ENCODE data around the gene NFATC4. TPM values are rescaled to one million over a fixed set of nuclear protein-coding genes. Genes with fewer than 3 reads are reported as not detected.

Gene NFATC4
- total RNA-seq, 2 experiments from 2014 or later, result 0.15 TPM; not detected in 1

- DNase-seq, result no peak
- CTCF ChIA-PET, result interaction anchor here (1.0 to 3.3 kb wide), 2 partner anchors 71 to 76 kb away, joined by 9 to 15 read pairs; no protein-coding TSS in a partner anchor
- H3K4me3 Mint-ChIP-seq, result no peak overlapping the region
- H3K27ac Mint-ChIP-seq, result no peak overlapping the region
- no peaks in the 10 kb centered on the region for H3K9me3 Mint-ChIP-seq
- no peaks in the 10 kb centered on the region for H3K4me1 Mint-ChIP-seq (ENCODE audit: low read depth)
- H3K36me3 Mint-ChIP-seq (ENCODE audit: low read depth), result no peaks in the 10 kb centered on the region
- peaks cover 14% of the 10 kb centered on the region for H3K27me3 Mint-ChIP-seq (ENCODE audit: low read depth)
- intact Hi-C loops (cut with micrococcal nuclease), result no loop called here
These were observed 7.7 kb upstream of the NFATC4 start for GRCh38 chr14:24360281-24360680.

- intact Hi-C loops (cut with micrococcal nuclease), result no loop called here
- H3K4me1 Mint-ChIP-seq (ENCODE audit: low read depth), result peaks cover 8% of the 10 kb centered on the region
- H3K27ac Mint-ChIP-seq, result no peak overlapping the region
- no peak overlapping the region for H3K4me3 Mint-ChIP-seq
- no peaks in the 10 kb centered on the region for H3K9me3 Mint-ChIP-seq
- no peak for DNase-seq
- H3K27me3 Mint-ChIP-seq (ENCODE audit: low read depth), result peaks cover 22% of the 10 kb centered on the region
- H3K36me3 Mint-ChIP-seq (ENCODE audit: low read depth), result no peaks in the 10 kb centered on the region
- CTCF ChIA-PET, result interaction anchor here (0.6 to 3.3 kb wide), 6 partner anchors 24 to 77 kb away, joined by 4 to 26 read pairs (median 7); no protein-coding TSS in a partner anchor
These were observed 6.7 kb upstream of the NFATC4 start for GRCh38 chr14:24361326-24361725.

GRCh38 chr14:24362241-24362960 lies 5.6 kb upstream of the NFATC4 start:
- Mint-ChIP-seq H3K36me3 (ENCODE audit: low read depth) (no peaks in the 10 kb centered on the region), H3K9me3 (no peaks in the 10 kb centered on the region), H3K27me3 (ENCODE audit: low read depth) (peaks cover 29% of the 10 kb centered on the region), H3K4me3 (no peak overlapping the region), H3K4me1 (ENCODE audit: low read depth) (peaks cover 15% of the 10 kb centered on the region), H3K27ac (no peak overlapping the region)
- CTCF ChIA-PET, result interaction anchor here (0.6 to 3.3 kb wide), 8 partner anchors 17 to 90 kb away, joined by 3 to 26 read pairs (median 5); no protein-coding TSS in a partner anchor
- intact Hi-C loops (cut with micrococcal nuclease), result no loop called here
- no peak for DNase-seq

GRCh38 chr14:24363401-24363800 lies 4.6 kb upstream of the NFATC4 start:
- Mint-ChIP-seq H3K36me3 (ENCODE audit: low read depth) (no peaks in the 10 kb centered on the region), H3K27me3 (ENCODE audit: low read depth) (peaks cover 36% of the 10 kb centered on the region), H3K27ac (no peak overlapping the region), H3K4me3 (no peak overlapping the region), H3K4me1 (ENCODE audit: low read depth) (peaks cover 25% of the 10 kb centered on the region), H3K9me3 (no peaks in the 10 kb centered on the region)
- CTCF ChIA-PET, result interaction anchor here (0.7 to 2.9 kb wide), 3 partner anchors 55 to 68 kb away, joined by 3 to 26 read pairs (median 4); no protein-coding TSS in a partner anchor
- DNase-seq, result no peak
- intact Hi-C loops (cut with micrococcal nuclease), result no loop called here

- no peak for DNase-seq
- CTCF ChIA-PET, result interaction anchor here (0.6 to 2.3 kb wide), 15 partner anchors 7 to 77 kb away, joined by 3 to 52 read pairs (median 5); partner anchors contain the start of genes CBLN3, KHNYN and RIPK3
- H3K27me3 Mint-ChIP-seq (ENCODE audit: low read depth), result peaks cover 41% of the 10 kb centered on the region
- H3K9me3 Mint-ChIP-seq, result no peaks in the 10 kb centered on the region
- no peak overlapping the region for H3K27ac Mint-ChIP-seq
- intact Hi-C loops (cut with micrococcal nuclease), result loop anchor here (1.0 to 5.0 kb wide), 5 partner anchors 32 to 307 kb away; no protein-coding TSS in a partner anchor
- no peak overlapping the region for H3K4me3 Mint-ChIP-seq
- H3K36me3 Mint-ChIP-seq (ENCODE audit: low read depth), result no peaks in the 10 kb centered on the region
- H3K4me1 Mint-ChIP-seq (ENCODE audit: low read depth), result peaks cover 29% of the 10 kb centered on the region
These were observed 3.1 kb upstream of the NFATC4 start for GRCh38 chr14:24364841-24365240.

- H3K27me3 Mint-ChIP-seq (ENCODE audit: low read depth), result peaks cover 41% of the 10 kb centered on the region
These were observed 2.2 kb upstream of the NFATC4 start for GRCh38 chr14:24365600-24366412.

GRCh38 chr14:24366413-24366720 lies 1.6 kb upstream of the NFATC4 start:
- H3K36me3 Mint-ChIP-seq (ENCODE audit: low read depth), result no peaks in the 10 kb centered on the region
- CTCF ChIA-PET, result interaction anchor here (0.7 to 2.3 kb wide), 15 partner anchors 9 to 75 kb away, joined by 3 to 52 read pairs (median 6); partner anchors contain the start of genes CBLN3, CIDEB and KHNYN
- H3K9me3 Mint-ChIP-seq, result no peaks in the 10 kb centered on the region
- H3K4me3 Mint-ChIP-seq, result peak overlapping the region; percentile 61
- intact Hi-C loops (cut with micrococcal nuclease), result loop anchor here (2.0 to 5.0 kb wide), 2 partner anchors 26 to 306 kb away; no protein-coding TSS in a partner anchor
- peaks cover 41% of the 10 kb centered on the region for H3K27me3 Mint-ChIP-seq (ENCODE audit: low read depth)
- DNase-seq, result no peak
- H3K4me1 Mint-ChIP-seq (ENCODE audit: low read depth), result peaks cover 29% of the 10 kb centered on the region
- no peak overlapping the region for H3K27ac Mint-ChIP-seq

More at GRCh38 chr14:24365600-24366412, 2.2 kb upstream of the NFATC4 start:
- Mint-ChIP-seq H3K36me3 (ENCODE audit: low read depth) (no peaks in the 10 kb centered on the region), H3K9me3 (no peaks in the 10 kb centered on the region), H3K27ac (no peak overlapping the region), H3K4me3 (peak overlapping the region; percentile 61), H3K4me1 (ENCODE audit: low read depth) (peaks cover 29% of the 10 kb centered on the region)
- intact Hi-C loops (cut with micrococcal nuclease), result loop anchor here (1.0 to 5.0 kb wide), 6 partner anchors 25 to 306 kb away; no protein-coding TSS in a partner anchor
- CTCF ChIA-PET, result interaction anchor here (0.6 to 2.3 kb wide), 22 partner anchors 8 to 76 kb away, joined by 3 to 52 read pairs (median 5); partner anchors contain the start of genes CBLN3, CIDEB, KHNYN and RIPK3
- peak; percentile 77 for DNase-seq

- Mint-ChIP-seq H3K27me3 (ENCODE audit: low read depth) (peaks cover 41% of the 10 kb centered on the region), H3K4me1 (ENCODE audit: low read depth) (peaks cover 29% of the 10 kb centered on the region), H3K4me3 (peak overlapping the region; percentile 71), H3K9me3 (no peaks in the 10 kb centered on the region), H3K27ac (no peak overlapping the region), H3K36me3 (ENCODE audit: low read depth) (no peaks in the 10 kb centered on the region)
- intact Hi-C loops (cut with micrococcal nuclease), result loop anchor here (2.0 to 5.0 kb wide), 2 partner anchors 26 to 305 kb away; no protein-coding TSS in a partner anchor
- CTCF ChIA-PET, result interaction anchor here (1.0 to 2.3 kb wide), 12 partner anchors 9 to 75 kb away, joined by 3 to 52 read pairs (median 6); partner anchors contain the start of genes CBLN3, CIDEB and KHNYN
- DNase-seq, result peak; percentile 31
These were observed 1.1 kb upstream of the NFATC4 start for GRCh38 chr14:24366721-24367513.

- no peak for DNase-seq
- H3K4me1 Mint-ChIP-seq (ENCODE audit: low read depth), result peaks cover 29% of the 10 kb centered on the region
- intact Hi-C loops (cut with micrococcal nuclease), result loop anchor here (5.0 kb wide), 1 partner anchor 304 kb away; no protein-coding TSS in a partner anchor
- CTCF ChIA-PET, result interaction anchor here (1.5 kb wide), 1 partner anchor 63 kb away, joined by 3 read pairs; no protein-coding TSS in a partner anchor
- peaks cover 34% of the 10 kb centered on the region for H3K27me3 Mint-ChIP-seq (ENCODE audit: low read depth)
- no peaks in the 10 kb centered on the region for H3K36me3 Mint-ChIP-seq (ENCODE audit: low read depth)
- H3K9me3 Mint-ChIP-seq, result no peaks in the 10 kb centered on the region
- H3K27ac Mint-ChIP-seq, result no peak overlapping the region
- no peak overlapping the region for H3K4me3 Mint-ChIP-seq
These were observed 203 bp downstream of the NFATC4 start for GRCh38 chr14:24368212-24368561.

- peaks cover 29% of the 10 kb centered on the region for H3K4me1 Mint-ChIP-seq (ENCODE audit: low read depth)
- intact Hi-C loops (cut with micrococcal nuclease), result loop anchor here (5.0 kb wide), 1 partner anchor 304 kb away; no protein-coding TSS in a partner anchor
- CTCF ChIA-PET, result interaction anchor here (0.6 to 1.5 kb wide), 2 partner anchors 19 to 62 kb away, joined by 3 to 4 read pairs; no protein-coding TSS in a partner anchor
- H3K36me3 Mint-ChIP-seq (ENCODE audit: low read depth), result no peaks in the 10 kb centered on the region
- DNase-seq, result no peak
- no peak overlapping the region for H3K4me3 Mint-ChIP-seq
- no peak overlapping the region for H3K27ac Mint-ChIP-seq
- H3K9me3 Mint-ChIP-seq, result no peaks in the 10 kb centered on the region
- peaks cover 32% of the 10 kb centered on the region for H3K27me3 Mint-ChIP-seq (ENCODE audit: low read depth)
These were observed 723 bp downstream of the NFATC4 start for GRCh38 chr14:24368562-24369252.

- Mint-ChIP-seq H3K4me3 (no peak overlapping the region), H3K9me3 (no peaks in the 10 kb centered on the region), H3K27ac (no peak overlapping the region), H3K36me3 (ENCODE audit: low read depth) (no peaks in the 10 kb centered on the region), H3K27me3 (ENCODE audit: low read depth) (peaks cover 32% of the 10 kb centered on the region), H3K4me1 (ENCODE audit: low read depth) (peaks cover 29% of the 10 kb centered on the region)
- no peak for DNase-seq
- intact Hi-C loops (cut with micrococcal nuclease), result loop anchor here (5.0 kb wide), 1 partner anchor 303 kb away; no protein-coding TSS in a partner anchor
- CTCF ChIA-PET, result interaction anchor here (1.1 kb wide), 1 partner anchor 67 kb away, joined by 4 read pairs; no protein-coding TSS in a partner anchor
These were observed 1.5 kb downstream of the NFATC4 start for GRCh38 chr14:24369463-24369862.
